ENCODE results near the gene CALML3. TPM values are rescaled to one million over a fixed set of nuclear protein-coding genes. Genes with fewer than 3 reads are reported as not detected.

CALML3 gene
- total RNA-seq, 2 donors from 2014 or later, result not detected

GRCh38 chr10:5532618-5533097, 7.9 kb downstream of the CALML3 start:
- Histone ChIP-seq H3K27ac (no peak overlapping the region), H3K27me3 (no peaks in the 10 kb centered on the region), H3K4me3 (no peak overlapping the region), H3K9me3 (no peaks in the 10 kb centered on the region), H3K36me3 (no peaks in the 10 kb centered on the region), H3K4me1 (peaks cover 0 to 9% of the 10 kb centered on the region in 2 donors)
- TF ChIP-seq CTCF (IDR thresholded peaks at IDR 0.05), result no peak
- DNase-seq (ENCODE audit: low spot score), result no peak

- Histone ChIP-seq H3K4me3 (no peak overlapping the region), H3K4me1 (peaks cover 0 to 9% of the 10 kb centered on the region in 2 donors), H3K36me3 (no peaks in the 10 kb centered on the region), H3K9me3 (no peaks in the 10 kb centered on the region), H3K27me3 (no peaks in the 10 kb centered on the region), H3K27ac (no peak overlapping the region)
- DNase-seq (ENCODE audit: low spot score), result no peak
- TF ChIP-seq CTCF (IDR thresholded peaks at IDR 0.05), result no peak
Measured at GRCh38 chr10:5533098-5533731, 8.5 kb downstream of the CALML3 start.

- no peak overlapping the region for H3K4me3 ChIP-seq
- H3K4me1 ChIP-seq, result peaks cover 0 to 9% of the 10 kb centered on the region in 2 donors
- no peak for TF ChIP-seq CTCF (IDR thresholded peaks at IDR 0.05)
- no peaks in the 10 kb centered on the region for H3K27me3 ChIP-seq
- H3K36me3 ChIP-seq, result no peaks in the 10 kb centered on the region
- DNase-seq (ENCODE audit: low spot score), result no peak
- H3K9me3 ChIP-seq, result no peaks in the 10 kb centered on the region
- H3K27ac ChIP-seq, result peak overlapping the region; percentile 51 to 55
Measured at GRCh38 chr10:5534051-5534821, 9.5 kb downstream of the CALML3 start.

- Histone ChIP-seq H3K9me3 (no peaks in the 10 kb centered on the region), H3K27ac (peak overlapping the region; percentile 51 to 55), H3K27me3 (no peaks in the 10 kb centered on the region), H3K4me3 (no peak overlapping the region), H3K4me1 (peaks cover 0 to 9% of the 10 kb centered on the region in 2 donors), H3K36me3 (no peaks in the 10 kb centered on the region)
- no peak for DNase-seq (ENCODE audit: low spot score)
- no peak for TF ChIP-seq CTCF (IDR thresholded peaks at IDR 0.05)
Measured at GRCh38 chr10:5534880-5535856, 10.4 kb downstream of the CALML3 start.

- TF ChIP-seq CTCF (IDR thresholded peaks at IDR 0.05), result no peak
- H3K4me1 ChIP-seq, result peaks cover 0 to 9% of the 10 kb centered on the region in 2 donors
Measured at GRCh38 chr10:5536486-5537081, 11.8 kb downstream of the CALML3 start.

More at GRCh38 chr10:5536486-5537081, 11.8 kb downstream of the CALML3 start:
- Histone ChIP-seq H3K36me3 (no peaks in the 10 kb centered on the region), H3K4me3 (no peak overlapping the region), H3K27me3 (no peaks in the 10 kb centered on the region), H3K9me3 (peaks cover 0 to 8% of the 10 kb centered on the region in 2 donors), H3K27ac (no peak overlapping the region)
- DNase-seq (ENCODE audit: low spot score), result no peak
